GM12878 (cell line): ENCODE data around the gene IGF2R. TPM values are rescaled to one million over a fixed set of nuclear protein-coding genes. Genes with fewer than 3 reads are reported as not detected.

Experiments
- ATAC-seq: fragments of 200-7000 bp; cut with Tn5 transposase; 3 replicates; pipeline ENCODE4 v1.9.1; 2020; ENCODE audit warnings: mild to moderate bottlenecking, moderate library complexity
- BruUV-seq: library from RNA; stranded (reverse); fragments of 400-500 nt; replicated peaks from 2 replicates; lab custom pipeline; 2021; lab: Mats Ljungman, UMichigan
- CTCF ChIA-PET: fragments of 300-600 bp; sonication (Branson Sonifier 250); formaldehyde crosslinking; extraction: SDS; loops from one replicate; lab custom pipeline; 2021; ENCODE audit warnings: inconsistent platforms; lab: Yijun Ruan, JAX
- POLR2A ChIA-PET: fragments of 350-600 bp; formaldehyde crosslinking; extraction: SDS; loops from one replicate; lab custom pipeline; 2021; ENCODE audit warnings: inconsistent platforms; lab: Charles Lee
- RAD21 ChIA-PET: fragments of 300-600 bp; sonication (Branson Sonifier 250); formaldehyde crosslinking; loops from one replicate; lab custom pipeline; 2023; ENCODE audit warnings: antibody characterized with exemption; ENCODE audit not compliant: unreplicated experiment; lab: Charles Lee
- SMC1A ChIA-PET: fragments of 300-600 bp; sonication (Branson Sonifier 250); formaldehyde crosslinking; loops from one replicate; lab custom pipeline; 2023; ENCODE audit not compliant: unreplicated experiment, uncharacterized antibody; lab: Charles Lee
- DNase-seq: peaks from one replicate; pipeline ENCODE4 v3.0.0-alpha.2; 2011; ENCODE audit warnings: low read depth, low spot score
- FAIRE-seq: peaks from 3 replicates; lab custom pipeline; 2011; peaks lifted over from hg19 to GRCh38; lab: Jason Lieb, UNC
- H2AFZ ChIP-seq: 2 replicates; pipeline ENCODE4 v1.6.0; 2011; ENCODE audit warnings: low read depth, low read length, control low read depth; ENCODE audit not compliant: control insufficient read depth
- H3K27ac ChIP-seq: 2 replicates; pipeline ENCODE4 v1.5.1; 2011; ENCODE audit warnings: control low read depth; ENCODE audit not compliant: control insufficient read depth, insufficient read depth
- H3K27me3 ChIP-seq, 2 experiments: replicated peaks in 1 of 2; 2 replicates each; pipeline versions ENCODE4 v1.6.0 to v1.6.1; 2011; ENCODE audit warnings: low read length in 1 of 2; ENCODE audit not compliant: control insufficient read depth in 2 of 2, insufficient read depth in 2 of 2
- H3K36me3 ChIP-seq, 2 experiments: 2 replicates each; pipeline ENCODE4 v1.5.1; 2011; ENCODE audit warnings: low read length in 1 of 2; ENCODE audit not compliant: control insufficient read depth in 2 of 2, insufficient read depth in 2 of 2
- H3K4me1 ChIP-seq: 2 replicates; pipeline ENCODE4 v1.6.1; 2011; ENCODE audit warnings: mild to moderate bottlenecking, low read length, moderate library complexity, mixed read lengths; ENCODE audit not compliant: control insufficient read depth, insufficient read depth
- H3K4me2 ChIP-seq: 2 replicates; pipeline ENCODE4 v1.6.0; 2011; ENCODE audit warnings: control low read depth; ENCODE audit not compliant: control insufficient read depth, insufficient read depth
- H3K4me3 ChIP-seq: fragments of 200-600 bp; sonication (generic); 2 replicates; pipeline ENCODE4 v1.5.1; 2016
- H3K79me2 ChIP-seq: 2 replicates; pipeline ENCODE4 v1.6.0; 2011; ENCODE audit warnings: low read length; ENCODE audit not compliant: control insufficient read depth, insufficient read depth
- H3K9ac ChIP-seq: 2 replicates; pipeline ENCODE4 v1.8.0; 2011; ENCODE audit warnings: low read length, control low read depth, mixed read lengths; ENCODE audit not compliant: control insufficient read depth, insufficient read depth
- H3K9me3 ChIP-seq: replicated peaks from 3 replicates; pipeline ENCODE4 v1.5.1; 2011; ENCODE audit warnings: mild to moderate bottlenecking, low read length; ENCODE audit not compliant: control insufficient read depth, insufficient read depth
- H4K20me1 ChIP-seq: 2 replicates; pipeline ENCODE4 v1.6.0; 2011; ENCODE audit not compliant: control insufficient read depth, insufficient read depth
- ASH2L ChIP-seq: fragments of 300-600, 200-600 bp; sonication (generic); IDR thresholded peaks from 2 replicates; pipeline ENCODE4 v1.6.1; 2017; ENCODE audit warnings: low read depth, mild to moderate bottlenecking, borderline replicate concordance
- BCL3 ChIP-seq: IDR thresholded peaks from 2 replicates; pipeline ENCODE4 v1.6.1; 2011; ENCODE audit warnings: borderline replicate concordance, low read depth, mild to moderate bottlenecking, moderate library complexity, low read length; ENCODE audit not compliant: insufficient read depth, poor library complexity, severe bottlenecking
- BCLAF1 ChIP-seq: fragments of 450-650 bp; IDR thresholded peaks from 2 replicates; pipeline ENCODE4 v1.6.1; 2017; ENCODE audit warnings: antibody characterized with exemption, mild to moderate bottlenecking, moderate library complexity
- CBX5 ChIP-seq: sonication (generic); IDR thresholded peaks from 2 replicates; pipeline ENCODE4 v1.6.1; 2016; ENCODE audit warnings: low read depth, moderate library complexity, mild to moderate bottlenecking, inconsistent platforms
- DPF2 ChIP-seq: fragments of 450-650 bp; IDR thresholded peaks from 2 replicates; pipeline ENCODE4 v1.6.1; 2017; ENCODE audit warnings: mild to moderate bottlenecking
- EP300 ChIP-seq, 2 experiments: fragments of 150-350 bp in 1 of 2; IDR thresholded peaks; 2 replicates each; pipeline ENCODE4 v1.6.1; 2011 to 2012; ENCODE audit warnings: low read depth in 2 of 2, low read length in 2 of 2, borderline replicate concordance in 1 of 2, improper control_type of control experiment in 1 of 2, inconsistent platforms in 1 of 2; ENCODE audit not compliant: control insufficient read depth in 1 of 2
- HDAC6 ChIP-seq: fragments of 200-600 bp; sonication (generic); IDR thresholded peaks from one replicate; pipeline ENCODE4 v1.8.0; 2017; ENCODE audit warnings: antibody characterized with exemption; ENCODE audit not compliant: unreplicated experiment
- MTA2 ChIP-seq: fragments of 450-650 bp; IDR thresholded peaks from 2 replicates; pipeline ENCODE4 v1.6.1; 2016; ENCODE audit warnings: low read depth, mild to moderate bottlenecking, moderate library complexity
- NFYB ChIP-seq: IDR thresholded peaks from 2 replicates; pipeline ENCODE4 v1.6.1; 2011; ENCODE audit warnings: low read depth, mild to moderate bottlenecking, low read length, improper control_type of control experiment, moderate library complexity; ENCODE audit not compliant: insufficient read depth
- NRF1 ChIP-seq: conservative IDR thresholded peaks from 2 replicates; pipeline ENCODE4 v1.6.1; 2011; ENCODE audit warnings: mild to moderate bottlenecking, low read depth, low read length, improper control_type of control experiment
- RELA ChIP-seq: fragments of 450-650 bp; IDR thresholded peaks from 2 replicates; pipeline ENCODE4 v1.8.0; 2014; ENCODE audit warnings: borderline replicate concordance; ENCODE audit not compliant: partially characterized antibody
- RFX5 ChIP-seq: IDR thresholded peaks from 2 replicates; pipeline ENCODE4 v1.6.1; 2011; ENCODE audit warnings: low read depth, low read length, improper control_type of control experiment
- SRF ChIP-seq, 2 experiments: IDR thresholded peaks; 2 replicates each; pipeline ENCODE4 v1.6.1; 2011; ENCODE audit warnings: low read depth in 2 of 2, low read length in 2 of 2, mild to moderate bottlenecking in 1 of 2, moderate library complexity in 1 of 2
- TARDBP ChIP-seq: IDR thresholded peaks from 2 replicates; pipeline ENCODE4 v1.6.1; 2016; ENCODE audit warnings: borderline replicate concordance
- ZNF217 ChIP-seq: fragments of 450-650 bp; IDR thresholded peaks from 2 replicates; pipeline ENCODE4 v1.6.1; 2017; ENCODE audit warnings: antibody characterized with exemption, mild to moderate bottlenecking
- ZNF24 ChIP-seq: fragments of 450-650 bp; IDR thresholded peaks from 2 replicates; pipeline ENCODE4 v1.6.1; 2017; ENCODE audit warnings: antibody characterized with exemption, mild to moderate bottlenecking
- WGBS: methylation state at CpG from one replicate; pipeline ENCODE4 v1.1.6; 2016; ENCODE audit warnings: low lambda C conversion rate; ENCODE audit not compliant: insufficient replicate concordance, insufficient coverage; ENCODE audit errors: missing lambda C conversion rate; 5-methylcytosine and 5-hydroxymethylcytosine counted together
- in situ Hi-C: fragments of 300-500 bp; cut with MboI; formaldehyde crosslinking; loops from 9 replicates; pipeline ENCODE4 v1.14.3; 2018; ENCODE audit warnings: mixed read lengths
- intact Hi-C: fragments of 100-400 bp; cut with micrococcal nuclease; formaldehyde crosslinking; loops from one replicate; pipeline ENCODE4 v1.14.2; 2022; ENCODE audit not compliant: unreplicated experiment
- polyA plus RNA-seq, 11 experiments: library from polyadenylated mRNA; depleted of rRNA in 4 of 11; unstranded in 6 of 11; stranded (reverse) in 5 of 11; fragments of >200 nt; fragmentation: Nextera tagmentation in 4 of 11; fragmentation: Illumina TruSeq in 1 of 11; extraction: Ambion mirVana in 4 of 11; extraction: Trizol in 1 of 11; gene quantifications; 1 replicate in 1 of 11; 2 replicates in 10 of 11; pipeline versions ENCODE4 v1.2.1 to v1.2.3, GENCODE V29; 2011 to 2016; ENCODE audit warnings: inconsistent platforms in 2 of 11, missing spikeins in 2 of 11, low read depth in 1 of 11
- total RNA-seq, 4 experiments: library from RNA; depleted of rRNA in 3 of 4; stranded (reverse); fragments of >200 nt in 3 of 4; fragmentation: Illumina TruSeq in 1 of 4; extraction: Trizol in 1 of 4; gene quantifications; 2 replicates each; pipeline versions ENCODE4 v1.2.1 to v1.2.3, GENCODE V29; 2013 to 2021

IGF2R gene
- total and polyA plus RNA-seq, 10 of the 15 experiments (the other 5 are each of a cell fraction or from before 2014, with no cell fraction given), result 1.00 to 40.1 (median 16.8) TPM

- SMC1A ChIA-PET, result interaction anchor here (0.9 kb wide), 1 partner anchor 9 kb away, joined by 3 read pairs; no protein-coding TSS in a partner anchor
- CTCF ChIA-PET, result no interaction called here
Measured at GRCh38 chr6:160067564-160067963, 98.7 kb downstream of the IGF2R start.

More at GRCh38 chr6:160067564-160067963, 98.7 kb downstream of the IGF2R start:
- H3K4me2 ChIP-seq, result no peak overlapping the region
- H3K4me3 ChIP-seq, result no peak overlapping the region
- no peaks in the 10 kb centered on the region for H3K79me2 ChIP-seq
- no peak overlapping the region for H2AFZ ChIP-seq
- intact Hi-C loops (no loop called here), in situ Hi-C loops (no loop called here)
- RAD21 ChIA-PET, result interaction anchor here (0.7 kb wide), 1 partner anchor 216 kb away, joined by 3 read pairs; no protein-coding TSS in a partner anchor
- H3K9me3 ChIP-seq, result no peaks in the 10 kb centered on the region
- FAIRE-seq, result no peak
- no TSS peak for BruUV-seq
- H3K27ac ChIP-seq, result no peak overlapping the region
- peaks cover 6% of the 10 kb centered on the region; the same call in 1 of the 2 replicates for H4K20me1 ChIP-seq
- ATAC-seq, result no peak
- WGBS, result 99% methylated on average over 10 of the region's 10 CpGs
- peaks cover 27% of the 10 kb centered on the region for H3K4me1 ChIP-seq
- no peak for TF ChIP-seq RFX5
- no peak for TF ChIP-seq ZNF24
- no peak for TF ChIP-seq SRF (IDR thresholded peaks at IDR 0.05; ENCODE audit: low read depth in 2 of 2, low read length in 2 of 2)
- no peak for TF ChIP-seq MTA2
- TF ChIP-seq NFYB, result no peak
- TF ChIP-seq TARDBP, result no peak
- no peak for TF ChIP-seq ZNF217
- no peak for TF ChIP-seq EP300 (IDR thresholded peaks at IDR 0.05; ENCODE audit: borderline replicate concordance in 1 of 2, control insufficient read depth in 1 of 2, low read depth in 2 of 2, low read length in 2 of 2)
- no peak for TF ChIP-seq BCLAF1
- no peak for TF ChIP-seq CBX5
- TF ChIP-seq NRF1, result no peak
- TF ChIP-seq ASH2L, result no peak
- no peak for TF ChIP-seq HDAC6
- TF ChIP-seq BCL3, result no peak
- TF ChIP-seq DPF2, result no peak
- no peak for TF ChIP-seq RELA
- H3K36me3 ChIP-seq, result peaks cover 31 to 55% of the 10 kb centered on the region in 2 experiments
- no peaks in the 10 kb centered on the region for H3K27me3 ChIP-seq
- POLR2A ChIA-PET, result no interaction called here
- H3K9ac ChIP-seq, result no peak overlapping the region
- DNase-seq, result no peak
